Prostate gland (tissue), 2 donors: ENCODE results near the gene LRRC73.

Experiments
- POLR2A ChIP-seq: fragments of 450-650 bp; IDR thresholded peaks from one replicate; pipeline ENCODE4 v1.6.1; 2016; ENCODE audit warnings: antibody characterized with exemption, mild to moderate bottlenecking
- POLR2AphosphoS5 ChIP-seq: sonication (generic); formaldehyde crosslinking; IDR thresholded peaks from one replicate; pipeline ENCODE4 v1.6.1; 2017; ENCODE audit warnings: antibody characterized with exemption
- TF ChIP-seq, protein P1 (sequence below), 4 experiments: fragments of 200-600 bp in 2 of 4; fragments of 450-650 bp in 2 of 4; sonication (generic) in 2 of 4; IDR thresholded peaks; 1 replicate in 3 of 4; 2 replicates in 1 of 4; pipeline ENCODE4 v1.5.1; 2016 to 2019; ENCODE audit warnings: antibody characterized with exemption in 4 of 4, mild to moderate bottlenecking in 2 of 4, moderate library complexity in 2 of 4

DNA sequence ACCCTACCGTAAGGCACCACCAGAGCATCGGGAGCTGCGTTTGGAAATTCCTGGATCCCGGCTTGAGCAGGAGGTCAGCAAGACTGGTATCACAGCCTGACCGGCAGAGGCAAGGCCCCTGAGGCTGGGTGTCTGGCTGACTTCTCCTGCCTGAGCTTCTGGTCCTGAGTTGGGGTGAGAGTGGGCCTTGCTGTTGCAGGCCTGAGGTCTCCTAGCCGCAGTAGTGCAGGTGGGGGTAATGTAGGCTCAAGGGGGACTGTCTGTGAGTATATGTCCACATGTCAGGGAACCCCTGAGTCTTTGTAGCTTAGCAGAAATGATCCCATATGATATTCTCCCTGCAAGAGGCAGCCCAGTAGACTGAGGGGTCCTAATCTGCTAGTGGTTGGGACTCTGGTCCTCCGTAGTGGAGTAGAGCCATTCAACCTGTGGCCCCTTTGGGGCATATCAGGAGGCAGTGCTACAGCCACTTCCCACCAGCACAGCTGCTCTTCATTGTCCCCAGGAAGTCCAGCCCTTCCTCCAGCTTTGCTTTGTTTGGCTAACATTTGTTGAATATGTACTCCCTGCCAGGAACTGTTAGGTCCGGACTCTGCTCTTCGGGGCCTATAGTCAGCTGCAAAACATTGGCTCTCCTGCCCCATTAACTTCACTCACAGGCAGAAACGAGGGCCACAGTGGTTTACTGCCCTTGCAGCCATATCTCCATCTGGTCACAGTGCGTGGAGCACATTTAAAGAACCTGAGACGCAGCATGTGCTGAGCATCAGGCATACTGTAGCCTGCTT, 10.9 kb downstream of the LRRC73 start:
- TF ChIP-seq, protein P1, sequence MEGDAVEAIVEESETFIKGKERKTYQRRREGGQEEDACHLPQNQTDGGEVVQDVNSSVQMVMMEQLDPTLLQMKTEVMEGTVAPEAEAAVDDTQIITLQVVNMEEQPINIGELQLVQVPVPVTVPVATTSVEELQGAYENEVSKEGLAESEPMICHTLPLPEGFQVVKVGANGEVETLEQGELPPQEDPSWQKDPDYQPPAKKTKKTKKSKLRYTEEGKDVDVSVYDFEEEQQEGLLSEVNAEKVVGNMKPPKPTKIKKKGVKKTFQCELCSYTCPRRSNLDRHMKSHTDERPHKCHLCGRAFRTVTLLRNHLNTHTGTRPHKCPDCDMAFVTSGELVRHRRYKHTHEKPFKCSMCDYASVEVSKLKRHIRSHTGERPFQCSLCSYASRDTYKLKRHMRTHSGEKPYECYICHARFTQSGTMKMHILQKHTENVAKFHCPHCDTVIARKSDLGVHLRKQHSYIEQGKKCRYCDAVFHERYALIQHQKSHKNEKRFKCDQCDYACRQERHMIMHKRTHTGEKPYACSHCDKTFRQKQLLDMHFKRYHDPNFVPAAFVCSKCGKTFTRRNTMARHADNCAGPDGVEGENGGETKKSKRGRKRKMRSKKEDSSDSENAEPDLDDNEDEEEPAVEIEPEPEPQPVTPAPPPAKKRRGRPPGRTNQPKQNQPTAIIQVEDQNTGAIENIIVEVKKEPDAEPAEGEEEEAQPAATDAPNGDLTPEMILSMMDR (IDR thresholded peaks at IDR 0.05): no peak
- TF ChIP-seq POLR2AphosphoS5 (peak; percentile 77), POLR2A (no peak)
